Forelimb muscle (tissue), 1 donor: ENCODE results near the gene RNF187. TPM values are rescaled to one million over a fixed set of nuclear protein-coding genes. Genes with fewer than 3 reads are reported as not detected.

Experiments
- DNase-seq: peaks from one replicate; pipeline ENCODE4 v3.0.0-alpha.2; 2013; ENCODE audit warnings: low read depth
- polyA plus RNA-seq: library from polyadenylated mRNA; unstranded; fragments of 120-200 nt; gene quantifications from one replicate; pipeline ENCODE4 v1.2.1, GENCODE V29; 2013; ENCODE audit not compliant: insufficient read length

The RNF187 gene
- polyA plus RNA-seq, 1 donor = 51.5 TPM

GRCh38 chr1:228544021-228544850 lies 57.1 kb downstream of the RNF187 start:
- no peak for DNase-seq

- no peak for DNase-seq
These were observed 57.9 kb downstream of the RNF187 start for GRCh38 chr1:228544921-228545591.

Other genes with a start within 250 kb of the RNF187 start
- 5.7 TPM for gene TRIM11, start 80.5 kb upstream of the RNF187 start, polyA plus RNA-seq
- gene TRIM17, start 70.5 kb upstream of the RNF187 start, polyA plus RNA-seq = 0.63 TPM
- gene RHOU, start 248.1 kb downstream of the RNF187 start, polyA plus RNA-seq = 16.6 TPM